ENCODE measurements around the gene C3AR1.
A peak's percentile ranks its signal among the peaks of the same experiment; 100 is the strongest.
"Not testable (repeated sequence)": the region's sequence is repeated elsewhere in the genome, so short reads cannot be mapped to it uniquely, and the experiment has no call there.

C3AR1 gene

GRCh38 chr12:8026291-8026900, 39.8 kb downstream of the C3AR1 start:
- DNase-seq = peak; percentile 96 to 99

- no peak for DNase-seq
Measured at GRCh38 chr12:8018666-8019581, 47.2 kb downstream of the C3AR1 start.

GRCh38 chr12:8018213-8018612, 47.9 kb downstream of the C3AR1 start:
- not testable (repeated sequence) for DNase-seq

- DNase-seq = no peak
Measured at GRCh38 chr12:8014836-8015235, 51.3 kb downstream of the C3AR1 start.

- no peak for DNase-seq
Measured at GRCh38 chr12:8012651-8013309, 53.4 kb downstream of the C3AR1 start.

GRCh38 chr12:8011331-8011730, 54.8 kb downstream of the C3AR1 start:
- no peak for DNase-seq
